Stimulated activated CD8-positive, alpha-beta memory T cell treated with anti-CD3 and anti-CD28 coated beads, Interleukin-2, amount 100 ng/mL, for 48 hours (primary cell): Measurements from ENCODE around the gene SLC12A7.

Experiments
- DNase-seq, 2 donors: peaks; one replicate each; pipeline ENCODE4 v3.0.0-alpha.2; 2020; ENCODE audit warnings: low read depth in 2 of 2

Gene SLC12A7

GRCh38 chr5:1077491-1078020 is 34.3 kb downstream of the SLC12A7 start:
- DNase-seq = no peak

DNA sequence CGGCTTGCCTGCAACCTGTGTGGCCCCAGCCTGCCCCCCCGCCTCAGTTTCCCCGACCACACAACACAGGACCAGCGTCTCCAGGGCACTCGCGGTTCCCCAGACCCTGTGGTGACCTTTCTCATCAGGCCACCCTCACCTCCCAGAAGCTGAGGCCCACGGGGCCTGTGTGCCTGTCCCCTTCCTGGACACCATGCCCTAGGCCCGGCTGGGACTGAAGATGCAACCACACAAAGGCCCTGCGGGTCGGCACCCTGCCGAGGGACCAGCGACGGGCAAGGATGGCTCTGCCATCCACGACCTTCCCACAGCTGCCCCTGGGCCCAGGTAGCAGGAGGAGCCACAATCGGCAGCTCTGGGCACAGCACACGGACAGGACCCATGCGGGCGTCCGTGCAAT is 34.8 kb downstream of the SLC12A7 start:
- no peak for DNase-seq

GRCh38 chr5:1076406-1076805 is 35.5 kb downstream of the SLC12A7 start:
- DNase-seq = no peak

GRCh38 chr5:1075931-1076330 is 35.9 kb downstream of the SLC12A7 start:
- DNase-seq = no peak

DNA sequence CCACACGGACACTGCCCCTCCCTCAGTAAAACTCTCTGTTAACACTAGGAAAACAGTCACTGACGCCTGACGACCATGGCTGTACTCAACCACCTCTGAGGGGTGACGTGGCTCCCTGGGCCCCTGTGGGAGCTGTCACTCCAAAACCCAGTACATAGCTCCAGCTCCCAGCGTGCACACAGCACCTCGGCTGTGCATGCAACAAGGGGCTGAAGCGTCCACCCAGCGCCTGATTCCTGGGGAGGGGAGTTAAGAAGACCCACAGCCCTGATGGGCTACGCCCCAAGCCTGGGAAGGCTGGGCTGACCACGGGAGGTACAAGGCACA is 36.3 kb downstream of the SLC12A7 start:
- no peak for DNase-seq

DNA sequence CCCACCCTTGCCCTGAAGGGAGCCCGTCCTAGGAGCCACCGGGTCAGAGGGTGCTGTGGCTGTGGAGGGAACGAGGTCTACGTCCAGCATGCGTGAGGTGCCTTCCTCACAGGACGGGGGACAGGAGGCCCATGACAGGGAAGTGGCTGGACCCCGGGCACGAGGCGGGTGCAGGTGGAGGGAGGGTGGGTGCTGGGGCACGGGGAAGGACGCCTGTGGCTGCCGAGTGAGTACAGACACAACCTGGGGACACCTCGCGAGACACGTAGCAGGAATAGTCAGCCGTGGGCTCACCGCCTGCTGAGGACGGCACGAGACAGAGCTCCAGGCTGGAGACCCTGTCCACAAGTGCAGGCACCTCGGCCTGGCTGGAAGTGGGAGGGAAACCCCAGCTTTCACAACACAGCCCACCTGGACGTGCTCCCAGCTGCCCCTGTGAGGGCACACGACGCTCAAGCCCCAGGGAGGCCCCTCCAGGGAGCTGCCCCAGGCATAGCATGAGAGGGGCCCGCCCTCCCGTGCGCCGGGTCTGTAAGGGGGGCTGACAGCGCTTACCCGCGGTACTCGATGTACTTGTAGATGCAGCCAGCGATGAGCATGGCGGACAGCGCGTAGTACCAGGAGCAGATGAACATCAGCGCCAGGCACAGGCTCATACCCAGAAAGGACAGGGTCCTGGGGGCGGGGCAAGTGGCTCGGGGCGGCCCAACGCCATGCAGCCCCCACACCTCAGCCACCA is 36.9 kb downstream of the SLC12A7 start:
- no peak for DNase-seq

DNA sequence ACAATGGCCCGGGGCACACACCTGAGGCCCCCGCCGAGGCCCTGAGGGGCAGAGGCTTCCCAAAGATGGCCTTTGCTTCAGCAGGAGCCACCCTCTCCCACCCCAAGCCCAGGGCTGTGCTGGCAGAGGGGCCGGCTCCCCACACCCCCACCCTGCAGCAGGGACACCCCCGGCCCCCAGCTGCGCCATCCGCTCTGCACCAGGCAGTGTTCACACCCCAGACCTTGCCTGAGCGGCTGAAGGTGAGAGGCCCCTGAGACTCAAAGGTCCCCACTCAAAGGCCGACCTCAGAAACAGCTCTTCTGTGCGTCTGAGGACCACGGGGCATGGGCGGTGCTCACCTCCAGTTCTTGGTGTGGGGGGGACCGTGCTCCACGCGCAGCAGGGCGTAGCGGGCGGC is 37.6 kb downstream of the SLC12A7 start:
- no peak for DNase-seq

- no peak for DNase-seq
Observed at GRCh38 chr5:1073239-1074102, 38.4 kb downstream of the SLC12A7 start.

- DNase-seq = no peak
Observed at GRCh38 chr5:1069720-1070088, 42.2 kb downstream of the SLC12A7 start.

- DNase-seq = no peak
Observed at GRCh38 chr5:1068895-1069719, 42.8 kb downstream of the SLC12A7 start.

- no peak for DNase-seq
Observed at GRCh38 chr5:1068204-1068894, 43.5 kb downstream of the SLC12A7 start.

- DNase-seq = no peak
Observed at GRCh38 chr5:1067141-1068121, 44.4 kb downstream of the SLC12A7 start.

DNA sequence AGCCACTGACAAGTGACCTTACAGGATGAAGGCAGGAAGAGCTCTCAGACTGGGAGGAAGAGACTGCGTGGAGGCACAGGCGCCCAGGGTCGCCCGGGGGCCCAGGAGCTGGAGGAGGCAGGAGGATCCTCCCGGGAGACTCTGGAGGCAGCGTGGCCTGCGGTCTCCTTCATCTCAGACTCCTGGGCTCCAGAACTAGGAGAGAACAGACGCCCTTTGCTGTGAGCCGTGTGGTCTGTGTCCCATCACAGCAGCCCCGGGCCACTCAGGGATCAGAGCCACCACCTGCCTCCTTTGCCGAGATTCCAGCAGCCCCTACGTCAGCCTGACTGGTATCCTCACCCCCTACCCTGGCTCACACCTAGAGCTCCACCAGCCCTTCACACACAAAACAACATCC is 45.2 kb downstream of the SLC12A7 start:
- DNase-seq = no peak

- DNase-seq = no peak
Observed at GRCh38 chr5:1065891-1066650, 45.8 kb downstream of the SLC12A7 start.

DNA sequence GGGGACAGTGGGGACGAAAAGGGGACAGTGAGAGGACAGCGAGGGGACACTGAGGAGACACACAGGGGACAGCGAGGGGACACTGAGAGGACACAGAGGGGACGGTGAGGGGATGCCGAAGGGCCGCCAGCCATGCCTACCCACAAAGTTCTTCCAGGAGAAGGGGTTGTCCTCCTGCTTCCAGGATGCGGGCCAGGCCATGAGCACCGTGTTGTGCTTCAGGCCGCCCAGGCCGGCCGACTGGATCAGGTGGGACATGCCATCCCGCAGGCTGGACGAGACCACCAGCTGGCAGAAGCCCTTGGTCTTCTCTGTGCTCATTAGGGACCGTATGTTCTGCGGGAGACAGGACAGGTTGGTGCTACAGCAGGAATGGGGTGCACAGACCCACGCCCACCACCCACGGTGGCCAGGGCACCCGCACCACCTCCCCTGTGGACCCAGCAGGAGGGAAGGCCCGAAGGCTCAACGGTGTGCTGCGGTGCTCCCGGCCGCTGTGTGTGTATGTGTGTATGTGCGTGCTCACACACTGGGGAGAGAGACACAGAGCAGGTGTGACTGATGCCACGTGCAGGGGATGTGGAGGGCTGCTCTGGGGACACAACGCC is 46.6 kb downstream of the SLC12A7 start:
- no peak for DNase-seq

DNA sequence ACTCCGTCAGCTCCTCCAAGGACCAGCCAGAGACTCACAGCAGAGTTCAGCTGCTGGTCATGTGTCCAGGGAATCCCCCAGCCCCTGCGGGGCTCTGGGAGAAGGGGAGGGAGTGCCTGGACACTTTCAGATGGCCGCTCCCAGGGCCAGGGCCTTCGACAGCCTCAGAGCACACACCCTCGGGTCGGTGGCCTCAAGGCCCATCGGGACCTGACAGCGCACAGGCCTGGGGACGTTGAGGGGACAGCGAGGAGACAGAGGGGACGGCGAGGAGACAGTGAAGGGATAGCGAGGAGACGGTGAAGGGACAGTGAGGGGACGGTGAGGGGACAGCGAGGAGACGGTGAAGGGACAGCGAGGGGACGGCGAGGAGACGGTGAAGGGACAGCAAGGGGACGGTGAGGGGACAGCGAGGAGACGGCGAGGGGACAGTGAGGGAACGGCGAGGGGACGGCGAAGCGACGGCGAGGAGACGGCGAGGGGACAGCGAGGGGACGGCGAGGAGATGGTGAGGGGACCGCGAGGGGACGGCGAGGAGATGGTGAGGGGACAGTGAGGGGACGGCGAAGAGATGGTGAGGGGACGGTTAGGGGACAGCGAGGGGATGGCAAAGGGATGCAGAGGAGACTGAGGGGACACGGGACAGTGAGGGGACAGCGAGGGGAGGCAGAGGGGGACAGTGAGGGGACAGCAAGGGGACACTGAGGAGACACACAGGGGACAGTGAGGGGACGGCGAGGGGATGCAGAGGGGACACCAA is 47.3 kb downstream of the SLC12A7 start:
- DNase-seq = no peak

DNA sequence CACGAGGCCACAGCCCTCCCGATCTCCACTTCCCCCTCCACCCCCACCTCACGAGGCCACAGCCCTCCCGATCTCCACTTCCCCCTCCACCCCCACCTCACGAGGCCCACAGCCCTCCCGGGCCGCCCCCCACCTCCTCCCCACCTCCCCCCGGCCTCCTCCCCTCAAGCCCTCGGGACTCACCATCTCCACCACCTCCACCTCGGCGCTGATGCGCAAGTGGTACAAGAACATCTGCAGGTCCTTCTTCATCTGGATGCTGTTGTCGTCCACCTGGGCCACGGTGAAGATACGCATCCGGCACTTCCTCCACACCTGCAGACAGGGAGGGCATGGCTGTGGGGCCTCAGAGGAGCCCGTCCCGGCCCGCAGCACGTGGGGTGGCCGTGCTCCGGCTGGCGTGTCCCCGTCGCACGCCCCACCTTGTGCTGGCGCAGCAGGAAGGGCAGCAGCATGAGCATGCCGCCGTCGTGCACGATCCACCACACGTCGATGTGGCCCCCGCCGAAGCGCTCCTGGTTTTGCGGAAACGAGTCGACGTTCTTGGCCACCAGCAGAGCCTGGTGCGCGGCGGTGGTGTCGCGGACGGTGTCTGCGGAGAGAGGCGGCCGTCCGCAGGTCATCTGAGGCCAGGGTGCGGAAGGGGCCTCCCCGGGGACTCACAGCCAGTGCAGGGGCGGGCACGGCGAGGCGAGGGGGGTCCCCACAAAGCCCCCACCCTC is 48.0 kb downstream of the SLC12A7 start:
- no peak for DNase-seq
